Endodermal cell (in vitro differentiated cells): Measurements from ENCODE around the gene C2. TPM values are rescaled to one million over a fixed set of nuclear protein-coding genes. Genes with fewer than 3 reads are reported as not detected.

Experiments used
- DNase-seq: peaks from one replicate; pipeline ENCODE4 v3.0.0-alpha.2; 2017
- H3K27ac ChIP-seq: 2 replicates; pipeline ENCODE4 v1.5.1; 2013; ENCODE audit warnings: mild to moderate bottlenecking, low read depth, low read length, moderate library complexity
- H3K27me3 ChIP-seq: 2 replicates; pipeline ENCODE4 v1.6.1; 2013; ENCODE audit warnings: mild to moderate bottlenecking, low read length, moderate library complexity; ENCODE audit not compliant: insufficient read depth, control insufficient read depth, poor library complexity, severe bottlenecking
- H3K36me3 ChIP-seq: 2 replicates; pipeline ENCODE4 v1.7.0; 2013; ENCODE audit warnings: mild to moderate bottlenecking, low read length, moderate library complexity; ENCODE audit not compliant: control insufficient read depth, insufficient read depth
- H3K4me1 ChIP-seq: one replicate; pipeline ENCODE4 v1.7.0; 2013; ENCODE audit warnings: low read length; ENCODE audit not compliant: control insufficient read depth, insufficient read depth
- H3K4me3 ChIP-seq: 2 replicates; pipeline ENCODE4 v1.5.1; 2013; ENCODE audit warnings: mild to moderate bottlenecking, low read length, moderate library complexity
- H3K9ac ChIP-seq: 2 replicates; pipeline ENCODE4 v1.6.1; 2013; ENCODE audit warnings: mild to moderate bottlenecking, low read length, moderate library complexity; ENCODE audit not compliant: poor library complexity, severe bottlenecking; ENCODE audit errors: extremely low read depth
- H3K9me3 ChIP-seq: 2 replicates; pipeline ENCODE4 v1.6.1; 2013; ENCODE audit warnings: mild to moderate bottlenecking, low read length, moderate library complexity; ENCODE audit not compliant: control insufficient read depth
- H3K27ac Mint-ChIP-seq: 2 replicates; pipeline ENCODE4 v1.8.0; 2020; ENCODE audit warnings: mixed read lengths
- H3K27me3 Mint-ChIP-seq: 2 replicates; pipeline ENCODE4 v1.8.0; 2021; ENCODE audit warnings: mild to moderate bottlenecking, mixed read lengths; ENCODE audit not compliant: insufficient read depth
- H3K36me3 Mint-ChIP-seq: 2 replicates; pipeline ENCODE4 v1.8.0; 2020; ENCODE audit warnings: low read depth, mixed read lengths
- H3K4me1 Mint-ChIP-seq: 2 replicates; pipeline ENCODE4 v1.8.0; 2020; ENCODE audit warnings: mixed read lengths
- H3K4me3 Mint-ChIP-seq: 2 replicates; pipeline ENCODE4 v1.8.0; 2020; ENCODE audit warnings: mild to moderate bottlenecking, moderate library complexity, mixed read lengths
- H3K9me3 Mint-ChIP-seq: 2 replicates; pipeline ENCODE4 v1.8.0; 2020; ENCODE audit warnings: mild to moderate bottlenecking, mixed read lengths
- CTCF ChIP-seq: fragments of 200-600 bp; sonication (generic); conservative IDR thresholded peaks from 2 replicates; pipeline ENCODE4 v1.5.0; 2021; ENCODE audit warnings: antibody characterized with exemption, mild to moderate bottlenecking
- WGBS, 2 experiments: methylation state at CpG; one replicate each; pipeline versions ENCODE4 v1.1.5 to v1.1.7; 2013; ENCODE audit warnings: missing lambda C conversion rate in 2 of 2, mixed read lengths in 1 of 2; ENCODE audit not compliant: insufficient coverage in 1 of 2, insufficient read length in 1 of 2; 5-methylcytosine and 5-hydroxymethylcytosine counted together
- total RNA-seq, 2 donors: library from RNA; stranded (reverse); fragmentation: NEBNext Ultra II Directional in 1 of 2; extraction: Animal tissue kit (Norgen Biotek cat#: 25700) in 1 of 2; gene quantifications; 2 replicates in 1 of 2; 3 replicates in 1 of 2; pipeline ENCODE4 v1.2.1, GENCODE V29; 2021

Gene C2
- total RNA-seq, 2 donors from 2014 or later, result 0.29 to 1.0 TPM

DNA sequence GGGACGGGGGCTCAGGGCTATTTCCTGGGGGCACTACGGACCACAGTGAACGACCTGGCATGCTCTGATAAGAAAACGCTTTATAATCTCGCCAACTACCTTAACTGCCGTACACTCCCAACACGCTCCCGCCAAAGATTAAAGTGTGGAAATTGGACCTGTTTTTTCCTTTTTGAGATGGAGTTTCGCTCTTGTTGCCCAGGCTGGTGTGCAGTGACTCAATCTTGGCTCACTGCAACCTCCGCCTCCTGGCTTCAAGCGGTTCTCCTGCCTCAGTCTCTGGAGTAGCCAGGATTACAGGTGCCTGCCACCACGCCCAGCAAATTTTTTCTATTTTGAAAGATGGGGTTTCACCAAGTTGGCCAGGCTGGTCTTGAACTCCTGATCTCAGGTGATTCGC lies 48.4 kb upstream of the C2 start:
- H3K36me3 Mint-ChIP-seq, result peaks cover 39% of the 10 kb centered on the region
- H3K27ac Mint-ChIP-seq, result no peak overlapping the region
- no peaks in the 10 kb centered on the region for H3K4me1 ChIP-seq
- TF ChIP-seq CTCF, result no peak
- H3K9ac ChIP-seq, result no peak overlapping the region
- no peaks in the 10 kb centered on the region for H3K27me3 ChIP-seq
- H3K36me3 ChIP-seq, result peaks cover 25% of the 10 kb centered on the region
- 95 to 96% methylated on average over 12 to 13 of the region's 13 CpGs for WGBS, 2 experiments
- H3K27ac ChIP-seq, result no peak overlapping the region
- DNase-seq, result no peak
- H3K9me3 ChIP-seq, result no peaks in the 10 kb centered on the region
- H3K4me1 Mint-ChIP-seq, result peaks cover 3% of the 10 kb centered on the region
- no peak overlapping the region for H3K4me3 ChIP-seq
- no peak overlapping the region for H3K4me3 Mint-ChIP-seq
- peaks cover 7% of the 10 kb centered on the region for H3K27me3 Mint-ChIP-seq
- H3K9me3 Mint-ChIP-seq, result no peaks in the 10 kb centered on the region

DNA sequence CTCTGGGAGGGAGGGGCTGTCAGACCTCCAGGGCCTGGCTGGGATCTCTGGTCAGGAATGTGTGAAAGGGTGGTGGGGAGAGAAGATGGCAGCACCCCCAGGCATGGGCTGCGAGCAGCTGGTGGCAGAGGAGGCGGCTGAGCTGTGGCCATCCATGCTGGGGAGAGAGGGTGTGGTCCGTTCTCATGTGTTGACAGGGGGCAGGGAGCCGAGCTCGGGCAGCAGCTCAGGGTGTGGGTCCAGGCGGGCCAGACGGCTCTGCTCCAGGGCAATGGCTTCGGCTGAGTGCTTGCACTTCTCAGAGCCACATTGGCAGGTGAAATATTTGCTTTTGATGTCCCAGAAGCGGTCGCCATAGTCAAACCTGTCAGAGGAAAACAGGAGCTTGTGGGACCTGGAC lies 47.6 kb upstream of the C2 start:
- H3K27ac ChIP-seq, result no peak overlapping the region
- H3K36me3 Mint-ChIP-seq, result peaks cover 40% of the 10 kb centered on the region
- no peak overlapping the region for H3K27ac Mint-ChIP-seq

DNA sequence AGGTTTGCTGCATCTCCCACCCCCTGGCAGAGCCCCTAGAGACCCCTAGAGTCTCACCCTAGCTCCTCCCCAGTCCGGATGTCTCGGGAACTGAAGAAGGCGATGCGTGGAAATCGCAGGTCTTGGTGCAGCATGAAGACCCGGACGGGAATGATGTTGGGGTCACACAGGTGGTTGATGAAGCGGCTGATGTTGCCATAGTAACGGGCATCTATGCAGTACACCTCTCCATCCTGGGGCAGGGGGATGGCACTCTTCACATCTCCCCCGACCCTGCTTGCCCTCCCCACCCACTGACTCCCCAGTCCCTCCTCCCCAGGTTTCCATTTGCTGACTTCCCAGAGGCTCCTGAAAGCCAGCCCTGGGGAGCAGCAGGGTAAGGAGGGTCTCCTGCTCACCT lies 46.9 kb upstream of the C2 start:
- 91 to 96% methylated on average over 7 to 10 of the region's 10 CpGs for WGBS, 2 experiments
- Mint-ChIP-seq H3K27me3 (peaks cover 4% of the 10 kb centered on the region), H3K4me1 (peaks cover 3% of the 10 kb centered on the region), H3K4me3 (no peak overlapping the region), H3K9me3 (no peaks in the 10 kb centered on the region), H3K27ac (no peak overlapping the region), H3K36me3 (peaks cover 47% of the 10 kb centered on the region)
- H3K36me3 ChIP-seq, result peaks cover 35% of the 10 kb centered on the region
- no peaks in the 10 kb centered on the region for H3K4me1 ChIP-seq
- TF ChIP-seq CTCF, result no peak
- H3K4me3 ChIP-seq, result no peak overlapping the region
- no peak for DNase-seq
- no peaks in the 10 kb centered on the region for H3K9me3 ChIP-seq
- H3K27me3 ChIP-seq, result no peaks in the 10 kb centered on the region
- H3K27ac ChIP-seq, result no peak overlapping the region
- H3K9ac ChIP-seq, result no peak overlapping the region

More for the DNA sequence above, 47.6 kb upstream of the C2 start:
- Histone ChIP-seq H3K4me3 (no peak overlapping the region), H3K27me3 (no peaks in the 10 kb centered on the region), H3K4me1 (no peaks in the 10 kb centered on the region), H3K9ac (no peak overlapping the region), H3K36me3 (peaks cover 31% of the 10 kb centered on the region), H3K9me3 (no peaks in the 10 kb centered on the region)
- Mint-ChIP-seq H3K27me3 (peaks cover 5% of the 10 kb centered on the region), H3K4me1 (peaks cover 3% of the 10 kb centered on the region), H3K9me3 (no peaks in the 10 kb centered on the region), H3K4me3 (no peak overlapping the region)
- DNase-seq, result no peak
- no peak for TF ChIP-seq CTCF
- WGBS, 2 experiments, result 96 to 98% methylated on average over 9 to 10 of the region's 10 CpGs
